ENCODE results near the gene MAP2K5. TPM values are rescaled to one million over a fixed set of nuclear protein-coding genes. Genes with fewer than 3 reads are reported as not detected.

The MAP2K5 gene
- total and polyA plus RNA-seq, 9 of the 15 experiments (the other 6 are each of a cell fraction or from before 2014, with no cell fraction given), result 0.41 to 16.5 (median 7.5) TPM

DNA sequence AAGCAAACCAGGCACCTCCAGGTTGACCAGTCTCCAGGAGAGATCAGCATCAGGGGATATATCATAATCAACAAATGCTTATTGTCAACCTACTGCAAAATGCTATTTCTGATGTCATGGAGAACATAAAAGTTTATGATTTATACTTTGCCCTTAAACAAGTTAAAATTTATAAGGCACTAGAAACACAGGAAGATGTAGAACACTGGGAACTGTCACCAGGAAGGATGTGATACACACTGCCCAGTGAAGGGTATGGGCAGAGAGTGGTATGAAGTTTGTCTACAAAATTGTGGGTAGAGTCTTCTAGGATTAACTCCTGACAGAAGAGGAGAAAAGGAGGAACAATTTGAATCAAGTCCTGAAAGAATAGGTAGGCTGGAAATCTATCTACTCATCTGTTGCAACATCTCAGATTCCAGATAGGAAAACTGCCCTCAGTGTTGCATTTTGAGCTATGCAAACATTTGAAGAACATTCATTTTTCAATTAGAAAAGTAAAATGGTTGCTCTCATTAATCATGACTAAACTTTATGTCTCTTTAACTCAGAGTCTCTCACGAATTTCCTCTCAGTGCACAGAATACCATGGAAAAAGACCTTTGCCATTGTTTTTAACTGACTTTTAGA lies 176.9 kb downstream of the MAP2K5 start (continued):
- TF ChIP-seq, protein P1, sequence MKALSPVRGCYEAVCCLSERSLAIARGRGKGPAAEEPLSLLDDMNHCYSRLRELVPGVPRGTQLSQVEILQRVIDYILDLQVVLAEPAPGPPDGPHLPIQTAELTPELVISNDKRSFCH (CRISPR knock-in tag; IDR thresholded peaks at IDR 0.05), result no peak
- TF ChIP-seq, protein P1 (tag; IDR thresholded peaks at IDR 0.05), result no peak
- no peak for TF ChIP-seq STAT5A (IDR thresholded peaks at IDR 0.05; ENCODE audit: borderline replicate concordance, low read length)
- TF ChIP-seq PYGO2 (tag; IDR thresholded peaks at IDR 0.05), result no peak
- TF ChIP-seq NCOA2 (IDR thresholded peaks at IDR 0.05; ENCODE audit: partially characterized antibody in 2 of 2), result no peak
- no peak for TF ChIP-seq FOXP1 (CRISPR knock-in tag; IDR thresholded peaks at IDR 0.05)
- no peak for TF ChIP-seq ZNF212 (CRISPR knock-in tag; IDR thresholded peaks at IDR 0.05)
- no peak for TF ChIP-seq ZNF165 (CRISPR knock-in tag; IDR thresholded peaks at IDR 0.05; ENCODE audit: borderline replicate concordance)
- no peak for TF ChIP-seq FOXM1 (IDR thresholded peaks at IDR 0.05; ENCODE audit: low read depth)
- no peak for TF ChIP-seq FOXM1 (CRISPR knock-in tag; IDR thresholded peaks at IDR 0.05; ENCODE audit: low read depth)
- TF ChIP-seq RNF2 (IDR thresholded peaks at IDR 0.05), result no peak
